Fibroblast of skin of right quadriceps (primary cell): ENCODE data around the gene FREM3.
A peak's percentile ranks its signal among the peaks of the same experiment; 100 is the strongest.
"Not testable (repeated sequence)": the region's sequence is repeated elsewhere in the genome, so short reads cannot be mapped to it uniquely, and the experiment has no call there.

ENCODE experiments used
- DNase-seq: peaks from one replicate; pipeline ENCODE4 v3.0.0-alpha.2; 2013

The FREM3 gene

DNA sequence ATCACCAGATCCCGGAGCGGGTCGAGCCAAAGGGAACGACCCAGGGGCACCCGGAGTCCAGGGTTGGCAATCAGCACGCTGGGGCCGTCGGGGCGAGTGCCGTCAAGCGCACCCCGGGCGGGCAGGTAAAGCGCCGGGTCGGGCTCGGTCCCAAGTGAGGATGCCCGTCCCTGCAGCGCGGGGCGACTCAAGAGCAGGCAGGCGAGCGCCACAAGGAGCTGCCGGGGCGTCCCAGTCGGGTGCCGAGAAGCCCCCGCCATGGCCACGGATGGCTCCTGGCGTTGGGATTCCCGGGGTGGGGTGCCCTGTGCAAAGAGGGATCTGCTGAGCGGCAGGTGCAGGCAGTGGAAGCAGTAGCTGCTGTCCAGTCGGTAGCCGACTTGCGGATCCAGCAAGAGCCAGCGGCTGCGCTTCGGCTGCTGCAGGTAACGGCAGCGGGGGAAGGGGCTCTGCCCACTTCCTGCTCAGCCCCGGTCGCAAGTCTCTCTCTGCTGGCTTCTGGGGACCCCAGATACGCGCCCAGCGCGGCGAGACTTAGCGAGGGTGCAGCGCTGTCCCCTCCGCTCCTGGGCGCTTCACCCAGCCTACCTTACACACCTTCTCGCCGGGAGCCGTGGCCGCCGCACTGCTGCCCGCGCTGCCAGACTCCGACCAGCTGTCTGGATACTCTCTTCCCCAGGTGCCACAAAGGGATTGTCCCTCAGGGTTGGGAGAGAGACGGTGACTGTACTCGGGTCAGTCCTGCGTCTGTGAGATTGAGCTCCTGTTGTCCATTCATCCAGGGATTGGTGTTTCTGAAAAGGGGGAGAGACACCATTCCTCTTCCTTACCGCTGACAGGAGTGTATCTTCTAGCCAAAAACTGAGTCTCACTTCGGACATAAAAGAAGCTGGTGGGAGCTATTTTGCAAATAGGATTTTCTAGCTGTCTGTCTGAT, at the start of gene FREM3:
FREM3 (minus strand) TSS at position 260 of the 937 bp plus-strand sequence; CDS start at position 260, 0 bp downstream.
- DNase-seq = no peak

DNA sequence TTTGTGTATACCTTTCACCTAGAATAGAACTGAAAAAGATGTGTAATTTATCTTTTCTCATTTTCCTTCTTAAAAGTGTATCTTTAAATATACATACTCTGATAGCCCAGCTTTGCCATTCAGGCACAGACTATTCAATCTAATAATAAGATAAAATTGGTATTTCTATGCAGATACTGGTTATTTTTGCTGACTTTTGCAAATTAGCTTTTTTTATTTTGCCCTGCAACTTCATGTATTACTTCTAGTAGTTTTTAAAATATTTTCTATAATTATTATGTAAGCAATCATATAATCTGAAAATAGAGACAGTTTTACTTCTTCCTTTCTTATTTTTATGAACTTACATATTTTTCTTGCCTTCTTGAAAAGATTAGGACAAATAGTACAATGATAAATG, 45.4 kb upstream of the FREM3 start:
- no peak for DNase-seq

DNA sequence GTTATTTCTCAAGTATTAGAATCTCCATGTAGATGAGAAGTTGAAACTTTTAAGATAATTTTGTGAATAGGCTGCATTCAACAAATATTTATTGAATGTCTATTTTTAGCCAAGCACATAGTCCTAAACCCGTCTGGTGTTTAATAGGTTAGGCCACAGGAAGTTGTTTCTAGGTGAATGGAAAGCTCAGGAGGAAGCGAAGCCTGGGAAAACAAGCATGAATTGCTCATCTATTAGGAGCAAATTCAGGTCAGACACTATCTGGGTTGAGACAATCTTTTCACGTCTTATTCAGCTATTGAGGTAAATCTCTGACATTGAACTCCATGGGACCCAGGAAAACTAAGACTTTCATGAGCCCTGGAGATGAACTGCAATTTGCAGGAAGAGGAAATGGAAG, 43.1 kb upstream of the FREM3 start:
- DNase-seq = no peak

DNA sequence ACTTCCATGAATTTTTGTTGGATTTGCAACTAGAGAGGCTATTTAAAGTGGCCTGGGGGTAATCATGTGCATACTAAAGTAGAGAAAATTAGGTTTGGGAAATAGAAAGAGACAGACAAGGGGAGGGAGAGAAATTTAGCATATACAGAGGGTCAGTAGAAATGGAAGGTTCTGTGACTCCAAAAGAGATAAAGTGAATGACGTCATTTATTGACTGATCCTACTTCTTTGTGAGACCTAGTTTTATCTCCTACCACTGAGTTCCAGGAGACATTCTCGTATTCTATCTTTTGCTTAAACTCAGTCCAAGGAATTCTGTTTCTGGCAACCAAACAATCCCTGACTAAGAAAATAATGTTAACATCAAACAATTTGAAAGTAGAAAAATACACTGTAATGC, 42.4 kb upstream of the FREM3 start:
- no peak for DNase-seq

DNA sequence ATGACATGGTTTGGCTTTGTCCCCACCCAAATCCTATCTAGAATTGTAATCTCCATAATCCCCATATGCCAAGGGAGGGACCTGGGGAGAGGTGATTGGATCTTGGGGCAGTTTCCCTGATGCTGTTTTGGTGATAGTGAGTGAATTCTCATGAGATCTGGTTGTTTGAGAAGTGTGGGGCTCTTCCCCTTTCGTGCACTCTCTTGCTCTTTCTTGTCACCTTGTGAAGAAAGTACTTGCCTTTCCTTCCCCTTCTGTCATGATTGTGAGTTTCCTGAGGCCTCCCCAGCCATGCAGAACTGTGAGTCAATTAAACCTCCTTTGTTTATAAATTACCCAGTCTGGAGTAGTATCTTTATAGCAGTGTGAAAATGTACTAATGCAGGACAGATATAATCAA, 36.4 kb upstream of the FREM3 start:
- DNase-seq = no peak

DNA sequence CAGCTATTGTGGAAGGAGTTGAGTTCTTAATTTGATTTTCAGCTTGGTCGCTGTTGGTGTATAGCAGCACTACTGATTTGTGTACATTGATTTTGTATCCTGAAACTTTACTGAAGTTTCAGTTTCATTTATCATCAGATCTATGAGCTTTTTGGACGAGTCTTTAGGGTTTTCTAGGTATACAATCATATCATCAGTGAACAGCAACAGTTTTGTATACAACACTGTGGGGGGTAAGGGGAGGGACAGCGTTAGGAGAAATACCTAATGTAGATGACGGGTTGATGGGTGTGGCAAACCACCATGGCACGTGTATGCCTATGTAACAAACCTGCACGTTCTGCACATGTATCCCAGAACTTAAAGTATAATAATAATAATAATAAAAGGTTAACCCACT, 35.6 kb upstream of the FREM3 start:
- DNase-seq = not testable (repeated sequence)

DNA sequence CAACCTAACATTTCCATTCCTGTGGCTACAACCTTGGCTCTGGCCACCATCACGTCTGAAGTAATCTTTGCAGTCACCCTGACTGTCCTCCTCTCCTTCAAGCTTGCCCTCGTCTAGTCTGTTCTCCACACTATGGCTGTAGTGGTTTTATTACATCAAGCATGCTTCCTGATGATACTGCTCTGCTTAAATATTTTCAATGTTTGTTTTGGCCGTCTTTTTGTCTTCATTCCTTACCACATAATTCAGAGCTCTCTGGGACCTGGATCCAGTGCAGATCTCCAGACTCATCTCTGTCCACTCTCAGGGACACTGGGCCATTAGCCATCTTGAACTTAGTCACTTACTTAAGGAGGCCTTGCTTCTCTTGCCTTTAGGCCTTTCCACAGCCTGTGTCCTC, 27.7 kb upstream of the FREM3 start:
- peak; percentile 19 for DNase-seq

DNA sequence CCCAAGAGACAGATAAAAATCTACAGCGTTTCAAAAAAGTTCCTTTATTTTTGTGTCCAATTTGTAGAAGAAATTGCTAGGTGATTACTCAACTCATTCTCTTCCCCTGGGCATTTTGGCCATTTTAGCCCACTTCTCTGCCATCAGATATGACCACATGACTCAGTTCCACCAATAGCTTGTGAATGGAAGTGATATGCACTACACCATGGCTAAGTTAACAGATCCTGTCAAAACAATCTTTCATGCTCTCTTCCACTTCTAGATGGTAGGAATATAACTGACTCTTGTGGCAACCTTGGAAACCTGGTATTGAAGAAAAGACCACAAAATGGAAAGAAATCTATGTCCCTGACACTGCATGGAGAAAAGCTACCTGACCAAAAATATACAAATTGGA, 26.2 kb upstream of the FREM3 start:
- DNase-seq = no peak

DNA sequence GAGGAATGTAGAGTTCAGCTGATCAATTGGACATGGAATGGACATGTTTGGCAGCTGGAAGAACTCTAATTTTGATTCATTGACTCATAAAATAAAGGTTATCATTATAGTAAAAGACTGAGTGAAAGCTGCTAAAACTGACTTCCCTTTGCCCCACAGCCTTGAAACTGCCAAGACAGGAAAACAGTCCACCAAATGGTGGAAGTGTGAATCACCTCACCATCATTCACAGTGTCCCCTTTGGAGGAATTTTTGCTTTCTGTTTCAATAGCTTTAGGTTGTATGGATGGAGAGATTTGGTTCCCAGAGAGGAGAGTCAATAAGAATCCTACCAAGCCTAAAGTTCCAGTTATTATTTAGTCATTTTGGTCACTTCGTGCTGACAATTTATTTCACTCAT, 20.8 kb upstream of the FREM3 start:
- DNase-seq = no peak

DNA sequence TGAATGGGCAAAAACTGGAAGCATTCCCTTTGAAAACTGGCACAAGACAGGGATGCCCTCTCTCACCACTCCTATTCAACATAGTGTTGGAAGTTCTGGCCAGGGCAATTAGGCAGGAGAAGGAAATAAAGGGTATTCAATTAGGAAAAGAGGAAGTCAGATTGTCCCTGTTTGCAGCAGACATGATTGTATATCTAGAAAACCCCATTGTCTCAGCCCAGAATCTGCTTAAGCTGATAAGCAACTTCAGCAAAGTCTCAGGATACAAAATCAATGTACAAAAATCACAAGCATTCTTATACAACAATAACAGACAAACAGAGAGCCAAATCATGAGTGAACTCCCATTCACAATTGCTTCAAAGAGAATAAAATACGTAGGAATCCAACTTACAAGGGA, 18.3 kb upstream of the FREM3 start:
- not testable (repeated sequence) for DNase-seq

DNA sequence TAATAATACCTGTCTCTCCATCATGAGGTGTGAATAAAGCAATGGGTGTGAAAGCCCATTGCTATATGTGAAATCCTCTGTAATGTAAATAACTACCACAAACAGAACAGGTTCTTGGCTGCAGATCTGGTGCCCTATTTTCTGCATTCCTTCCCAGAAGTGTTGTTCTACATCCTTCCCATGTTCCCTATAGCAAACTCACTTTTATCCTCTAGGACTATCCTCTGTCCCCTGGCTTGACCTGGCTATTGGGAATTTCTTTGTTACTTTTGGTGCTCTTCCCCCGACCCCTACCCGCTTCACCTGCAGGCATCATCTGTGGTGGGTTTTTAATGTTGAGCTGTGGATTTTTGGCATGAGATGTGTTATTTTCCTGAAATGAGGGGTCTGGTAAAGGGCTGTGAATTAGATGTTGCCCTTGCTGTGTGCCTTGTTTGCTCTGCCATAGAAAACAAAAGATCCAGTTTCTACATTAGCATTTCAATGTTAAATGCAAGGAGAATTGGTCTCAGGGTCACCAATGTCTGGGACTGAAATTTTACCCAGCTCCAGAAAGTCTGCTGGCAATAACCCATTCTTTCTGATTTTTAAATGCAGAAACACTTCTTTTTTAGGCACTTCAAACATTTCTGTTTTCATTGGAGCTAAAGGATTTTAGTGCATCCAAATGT, 13.6 kb upstream of the FREM3 start:
- DNase-seq = no peak

DNA sequence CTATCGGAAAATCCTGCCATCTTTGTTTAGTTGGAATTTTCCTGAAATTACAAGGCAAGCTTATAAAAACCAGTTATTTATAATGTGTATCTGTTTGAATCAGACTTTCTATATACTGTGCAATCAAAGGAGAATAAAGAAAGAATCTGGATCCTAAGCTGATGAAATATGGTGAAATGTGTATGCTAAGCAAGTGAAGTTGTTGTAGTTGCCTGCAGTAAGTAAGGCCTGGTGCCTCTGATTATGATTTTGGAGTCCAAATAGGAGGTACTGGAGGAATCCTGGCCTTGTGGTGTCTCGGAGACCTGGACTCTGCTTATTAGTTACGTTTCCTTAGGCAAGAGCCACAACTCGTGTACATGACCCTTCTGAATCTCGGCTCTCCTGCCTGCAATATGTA, 13.1 kb upstream of the FREM3 start:
- no peak for DNase-seq

DNA sequence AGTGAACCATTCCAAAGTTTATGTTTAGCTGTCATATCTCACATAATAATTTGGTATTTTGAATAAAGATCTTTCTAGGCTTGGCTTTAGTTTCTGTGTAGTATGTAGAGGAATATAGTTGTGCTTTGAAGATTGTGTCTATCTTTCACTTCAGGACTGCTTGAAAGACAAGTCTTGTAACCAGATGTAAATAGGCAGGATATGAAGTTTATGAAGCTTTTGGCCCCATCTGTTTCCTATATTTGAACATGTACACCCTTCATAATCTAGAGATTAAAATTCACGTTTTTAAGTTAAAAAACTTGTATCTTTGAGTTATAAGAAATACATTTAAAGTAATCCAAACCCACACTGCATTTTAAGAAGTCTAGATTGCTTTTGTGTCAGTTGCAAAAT, 11.7 kb upstream of the FREM3 start:
- DNase-seq = no peak

DNA sequence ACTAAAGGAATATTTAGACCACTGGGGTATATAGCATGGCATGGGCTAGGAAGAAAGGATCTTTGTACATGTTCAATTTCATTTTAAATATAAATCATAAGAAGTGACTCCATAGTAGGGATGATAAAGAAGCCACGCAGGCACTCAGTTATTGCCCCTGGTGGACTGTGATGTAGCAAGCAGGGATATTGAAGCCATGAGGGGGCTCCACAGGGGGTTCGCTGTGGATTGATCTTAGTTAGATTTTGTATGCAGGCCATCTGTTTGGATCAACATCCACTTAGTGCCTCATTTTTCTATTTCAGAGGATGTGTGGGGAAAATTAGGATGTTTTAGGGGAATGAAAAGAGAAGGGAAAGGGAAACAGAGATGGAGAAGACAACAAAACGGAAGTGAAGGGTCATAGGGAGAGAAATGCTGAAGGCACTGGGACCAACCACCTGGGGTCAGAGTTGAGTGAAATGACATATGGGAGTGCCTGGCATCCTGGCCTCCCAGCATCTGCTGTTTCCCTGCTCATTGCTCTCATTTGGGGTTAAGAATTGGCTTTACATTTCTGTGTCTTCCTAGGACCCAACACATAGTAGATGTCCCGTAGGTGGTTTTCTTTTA, 11.2 kb upstream of the FREM3 start:
- no peak for DNase-seq

DNA sequence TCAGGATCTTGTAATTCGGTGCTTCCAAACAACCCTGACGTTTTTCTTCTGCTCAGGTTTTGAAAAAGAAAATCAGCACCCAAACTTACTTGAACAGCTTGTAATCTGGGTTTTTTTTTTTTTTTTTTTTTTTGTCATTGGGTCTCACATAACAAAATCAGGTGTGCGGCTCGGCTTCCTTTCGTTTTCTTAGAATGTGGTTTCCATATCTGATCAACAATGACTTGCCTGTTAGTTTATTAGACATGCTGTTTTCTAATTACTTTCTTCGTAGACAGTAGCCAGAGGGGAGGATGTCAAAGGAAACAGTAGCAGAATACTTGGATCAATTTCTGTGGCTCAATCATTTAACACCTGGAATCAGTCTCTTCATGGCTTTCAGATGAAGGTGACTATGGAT, 890 bp upstream of the FREM3 start:
- no peak for DNase-seq

DNA sequence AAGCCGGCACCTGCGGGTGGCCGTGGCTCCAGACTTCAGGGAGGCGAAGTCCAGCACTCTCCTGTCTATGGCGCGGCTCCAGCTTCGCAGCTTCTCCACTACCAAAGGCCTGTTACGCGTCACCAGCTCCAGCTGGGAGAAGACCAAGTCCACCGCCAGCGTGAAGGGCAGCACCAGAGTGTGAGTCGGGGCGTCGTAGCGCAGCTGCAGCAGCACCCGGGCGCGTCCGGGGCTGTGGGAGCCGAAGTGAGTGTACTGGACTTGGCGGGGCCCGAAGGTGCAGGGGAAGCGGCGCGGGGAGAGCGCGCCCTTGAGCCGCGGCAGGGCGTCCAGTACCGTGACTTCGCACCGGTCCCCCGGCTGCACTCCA, 444 bp downstream of the FREM3 start:
- DNase-seq = peak; percentile 13

DNA sequence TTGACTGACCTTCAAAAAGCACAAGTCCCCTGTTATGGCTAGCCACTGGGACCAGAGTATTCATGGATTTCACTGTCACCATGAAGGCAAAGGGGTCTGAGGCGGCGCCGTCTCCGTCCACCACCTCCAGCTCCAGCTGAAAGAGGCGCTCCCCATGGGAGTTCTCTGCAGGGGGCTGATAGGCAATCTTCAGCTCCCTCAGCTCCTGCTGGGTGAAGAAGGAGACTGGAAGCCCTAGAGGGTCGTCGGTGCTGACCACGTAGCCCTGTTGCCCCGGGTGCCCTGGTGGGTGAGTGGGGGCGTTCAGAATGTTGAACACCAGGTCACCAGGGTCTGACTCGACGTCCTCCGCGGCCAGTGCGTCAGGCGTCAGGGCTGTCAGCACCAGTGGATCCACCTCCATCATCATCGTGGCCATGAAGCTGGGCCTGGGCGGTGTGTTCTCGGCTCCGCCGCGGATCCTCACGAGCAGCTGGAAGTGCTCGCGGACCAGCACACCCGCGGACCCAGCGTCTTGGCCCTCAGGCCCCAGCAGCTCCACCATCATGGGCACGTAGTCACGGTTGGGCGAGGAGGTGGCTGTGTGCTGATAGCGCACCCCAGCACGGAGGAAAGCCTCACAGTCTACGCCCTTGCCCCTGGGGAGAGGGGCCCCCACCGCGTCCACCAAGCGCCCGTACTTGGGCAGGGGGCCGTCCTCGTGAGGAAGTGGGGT, 987 bp downstream of the FREM3 start:
- no peak for DNase-seq

DNA sequence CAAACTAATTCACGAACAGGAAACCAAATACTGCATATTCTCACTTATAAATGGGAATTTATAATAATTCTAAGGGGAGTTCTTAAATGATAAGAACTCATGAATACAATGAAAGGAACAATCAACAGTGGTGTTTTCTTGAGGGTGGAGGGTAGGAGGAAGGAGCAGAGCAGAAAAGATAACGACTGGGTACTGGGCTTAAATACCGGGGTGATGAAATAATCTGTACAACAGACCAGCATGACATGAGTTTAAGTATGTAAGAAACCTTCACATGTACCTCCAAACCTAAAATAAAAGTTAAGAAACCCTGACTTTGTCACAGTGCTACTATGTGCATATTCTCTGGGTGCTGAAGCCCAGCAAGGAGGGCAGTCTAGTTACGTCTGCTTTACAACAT, 6.6 kb downstream of the FREM3 start:
- no peak for DNase-seq

DNA sequence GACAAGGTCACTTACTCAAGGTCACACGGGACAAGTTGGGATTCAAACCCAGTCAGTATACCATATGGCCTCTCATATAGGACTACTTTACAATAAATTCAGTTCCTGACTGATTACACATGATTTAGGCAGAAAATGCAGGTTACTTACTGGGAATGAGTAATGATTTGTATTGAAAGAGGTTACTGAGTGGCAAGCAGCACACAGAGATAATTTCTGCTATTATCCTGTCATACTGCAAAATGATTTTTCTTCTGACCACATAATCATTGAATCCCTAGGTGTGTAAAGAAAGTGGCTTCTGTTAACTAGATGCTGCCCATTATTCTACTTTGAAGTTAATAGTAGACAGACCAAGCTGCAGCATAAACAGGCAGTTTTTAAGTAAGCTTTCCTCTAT, 8.2 kb downstream of the FREM3 start:
- no peak for DNase-seq

DNA sequence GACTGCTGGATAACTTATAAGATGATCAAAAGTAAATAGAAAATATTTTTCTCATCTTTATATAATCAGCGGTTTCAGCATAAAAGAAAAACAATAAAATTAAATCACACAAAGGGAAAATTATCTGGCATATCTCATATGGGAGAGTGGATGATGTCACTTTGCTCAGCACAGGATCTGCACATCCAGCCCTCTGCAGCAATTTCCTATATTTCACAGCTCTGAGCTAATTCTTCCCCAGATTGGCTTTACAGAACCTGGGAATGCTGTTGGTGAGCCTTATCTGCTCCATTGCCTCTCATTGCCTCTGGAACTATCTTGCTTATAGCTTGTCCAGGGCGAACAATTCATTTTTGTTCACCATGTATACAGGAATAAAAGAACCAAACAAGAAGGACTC, 21.0 kb downstream of the FREM3 start:
- DNase-seq = no peak

DNA sequence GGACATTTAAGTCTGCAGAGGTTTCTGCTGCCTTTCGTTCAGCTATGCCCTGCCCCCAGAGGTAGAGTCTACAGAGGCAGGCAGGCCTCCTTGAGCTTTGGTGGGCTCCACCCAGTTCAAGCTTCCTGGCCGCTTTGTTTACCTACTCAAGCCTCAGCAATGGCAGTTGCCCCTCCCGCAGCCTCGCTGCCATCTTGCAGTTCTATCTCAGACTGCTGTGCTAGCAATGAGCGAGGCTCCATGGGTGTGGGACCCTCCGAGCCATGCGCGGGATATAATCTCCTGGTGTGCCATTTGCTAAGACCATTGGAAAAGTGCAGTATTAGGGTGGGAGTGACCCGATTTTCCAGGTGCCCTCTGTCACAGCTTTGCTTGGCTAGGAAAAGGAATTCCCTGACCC, 26.8 kb downstream of the FREM3 start:
- not testable (repeated sequence) for DNase-seq

DNA sequence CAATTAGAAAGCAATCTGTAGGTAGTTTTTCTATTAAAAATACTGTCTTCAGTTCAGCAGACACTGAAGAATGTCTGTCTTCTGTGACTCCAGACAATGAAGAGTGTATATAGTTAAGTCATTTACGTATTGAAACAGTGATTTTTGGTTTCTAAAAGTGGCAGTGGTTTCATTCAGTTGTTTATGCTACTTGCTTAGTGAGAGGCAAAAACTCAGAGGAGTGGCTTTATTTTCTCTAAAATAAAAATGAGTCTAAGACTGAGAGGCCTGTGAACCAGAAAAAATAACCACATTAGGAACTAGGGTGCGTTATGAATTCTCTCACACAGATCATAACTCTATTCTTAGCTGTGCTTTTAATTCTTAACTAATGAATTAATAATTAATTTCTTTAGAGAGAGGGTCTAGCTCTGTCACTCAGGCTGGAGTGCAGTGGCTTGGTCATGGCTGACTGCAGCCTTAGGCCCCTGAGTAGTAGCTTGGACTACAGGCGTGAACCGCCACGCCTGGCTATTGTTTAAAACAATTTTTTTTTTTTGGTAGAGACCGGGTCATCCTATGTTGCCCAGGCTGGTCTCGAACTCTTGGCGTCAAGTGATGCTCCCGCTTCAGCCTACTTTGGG, 31.4 kb downstream of the FREM3 start:
- no peak for DNase-seq

DNA sequence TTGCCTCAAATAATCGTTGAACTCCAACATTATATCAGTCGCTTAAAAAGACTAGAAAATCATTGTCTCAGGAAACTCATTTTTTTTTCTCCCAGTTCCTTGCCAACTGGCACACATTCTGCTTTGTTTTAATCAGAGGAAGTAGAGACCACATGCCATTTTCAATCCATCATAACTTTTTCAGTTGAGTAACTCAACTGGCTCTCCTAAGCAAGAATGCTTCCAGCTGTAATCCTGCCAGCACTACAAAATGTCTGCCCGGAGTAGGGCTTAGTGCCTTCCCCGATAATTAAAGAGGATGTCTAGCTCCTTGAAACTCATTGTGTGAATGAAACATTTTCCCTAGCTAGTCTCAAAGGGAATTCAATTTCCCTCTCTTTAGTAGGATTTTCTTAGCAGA, 33.0 kb downstream of the FREM3 start:
- peak; percentile 54 for DNase-seq
